ENCODE results near the gene SCRT2.
A peak's percentile ranks its signal among the peaks of the same experiment; 100 is the strongest.
"Not testable (repeated sequence)": the region's sequence is repeated elsewhere in the genome, so short reads cannot be mapped to it uniquely, and the experiment has no call there.

SCRT2 gene

GRCh38 chr20:675453-676314, at the start of gene SCRT2:
SCRT2 (minus strand) TSS chr20:675802; CDS start chr20:675601, 201 bp downstream.
- peak; percentile 55 for DNase-seq

- DNase-seq, result not testable (repeated sequence)
Observed at GRCh38 chr20:724797-725196, 49.2 kb upstream of the SCRT2 start.

GRCh38 chr20:723756-724155, 48.2 kb upstream of the SCRT2 start:
- no peak for DNase-seq

GRCh38 chr20:722822-723644, 47.4 kb upstream of the SCRT2 start:
- DNase-seq, result no peak

GRCh38 chr20:721876-722275, 46.3 kb upstream of the SCRT2 start:
- DNase-seq, result no peak

GRCh38 chr20:719816-720215, 44.2 kb upstream of the SCRT2 start:
- no peak for DNase-seq

GRCh38 chr20:719068-719467, 43.5 kb upstream of the SCRT2 start:
- DNase-seq, result no peak

GRCh38 chr20:717832-718231, 42.2 kb upstream of the SCRT2 start:
- DNase-seq, result no peak

- DNase-seq, result no peak
Observed at GRCh38 chr20:717271-717670, 41.7 kb upstream of the SCRT2 start.

- no peak for DNase-seq
Observed at GRCh38 chr20:714453-714852, 38.9 kb upstream of the SCRT2 start.

GRCh38 chr20:711576-711975, 36.0 kb upstream of the SCRT2 start:
- DNase-seq, result no peak

GRCh38 chr20:710780-711450, 35.3 kb upstream of the SCRT2 start:
- no peak for DNase-seq

GRCh38 chr20:709991-710779, 34.6 kb upstream of the SCRT2 start:
- peak; percentile 32 for DNase-seq

- peak; percentile 78 for DNase-seq
Observed at GRCh38 chr20:709423-709822, 33.8 kb upstream of the SCRT2 start.

- DNase-seq, result no peak
Observed at GRCh38 chr20:708956-709355, 33.4 kb upstream of the SCRT2 start.

GRCh38 chr20:707451-708110, 32.0 kb upstream of the SCRT2 start:
- no peak for DNase-seq

- DNase-seq, result no peak
Observed at GRCh38 chr20:706366-706885, 30.8 kb upstream of the SCRT2 start.

GRCh38 chr20:704726-705125, 29.1 kb upstream of the SCRT2 start:
- DNase-seq, result peak; percentile 82

- no peak for DNase-seq
Observed at GRCh38 chr20:703426-703825, 27.8 kb upstream of the SCRT2 start.

- DNase-seq, result no peak
Observed at GRCh38 chr20:703006-703405, 27.4 kb upstream of the SCRT2 start.

GRCh38 chr20:701401-702129, 26.0 kb upstream of the SCRT2 start:
- no peak for DNase-seq
